Upper lobe of left lung (tissue), 4 donors: Measurements from ENCODE around the gene DENND5B.
"Not testable (repeated sequence)": the region's sequence is repeated elsewhere in the genome, so short reads cannot be mapped to it uniquely, and the experiment has no call there.

Experiments
- POLR2A ChIP-seq, 4 donors: fragments of 450-650 bp; IDR thresholded peaks; one replicate each; pipeline ENCODE4 v1.5.1; 2016 to 2017; ENCODE audit warnings: antibody characterized with exemption in 4 of 4, mild to moderate bottlenecking in 2 of 4
- TF ChIP-seq, protein P1 (sequence below), 6 experiments: fragments of 450-650 bp in 4 of 6; fragments of 200-600 bp in 2 of 6; sonication (generic) in 2 of 6; IDR thresholded peaks; one replicate each; pipeline ENCODE4 v1.5.1; 2016 to 2019; ENCODE audit warnings: antibody characterized with exemption in 6 of 6

DNA sequence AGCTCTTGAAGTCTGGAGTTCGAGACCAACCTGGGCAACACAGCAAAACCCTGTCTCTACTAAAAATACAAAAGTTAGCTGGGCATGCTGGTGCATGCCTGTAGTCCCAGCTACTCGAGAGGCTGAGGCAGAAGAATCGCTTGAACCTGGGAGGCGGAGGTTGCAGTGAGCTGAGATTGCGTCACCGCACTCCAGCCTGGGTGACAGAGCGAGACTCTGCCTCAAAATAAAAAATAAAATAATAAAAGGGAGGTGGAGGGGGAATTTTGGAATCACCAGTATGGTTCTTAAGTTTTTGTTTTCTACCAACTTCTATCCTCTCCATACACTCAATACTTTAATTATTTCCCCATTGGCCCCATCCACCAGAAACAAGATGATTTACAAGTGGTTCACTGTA lies 16.6 kb downstream of the DENND5B start:
- TF ChIP-seq, protein P1, sequence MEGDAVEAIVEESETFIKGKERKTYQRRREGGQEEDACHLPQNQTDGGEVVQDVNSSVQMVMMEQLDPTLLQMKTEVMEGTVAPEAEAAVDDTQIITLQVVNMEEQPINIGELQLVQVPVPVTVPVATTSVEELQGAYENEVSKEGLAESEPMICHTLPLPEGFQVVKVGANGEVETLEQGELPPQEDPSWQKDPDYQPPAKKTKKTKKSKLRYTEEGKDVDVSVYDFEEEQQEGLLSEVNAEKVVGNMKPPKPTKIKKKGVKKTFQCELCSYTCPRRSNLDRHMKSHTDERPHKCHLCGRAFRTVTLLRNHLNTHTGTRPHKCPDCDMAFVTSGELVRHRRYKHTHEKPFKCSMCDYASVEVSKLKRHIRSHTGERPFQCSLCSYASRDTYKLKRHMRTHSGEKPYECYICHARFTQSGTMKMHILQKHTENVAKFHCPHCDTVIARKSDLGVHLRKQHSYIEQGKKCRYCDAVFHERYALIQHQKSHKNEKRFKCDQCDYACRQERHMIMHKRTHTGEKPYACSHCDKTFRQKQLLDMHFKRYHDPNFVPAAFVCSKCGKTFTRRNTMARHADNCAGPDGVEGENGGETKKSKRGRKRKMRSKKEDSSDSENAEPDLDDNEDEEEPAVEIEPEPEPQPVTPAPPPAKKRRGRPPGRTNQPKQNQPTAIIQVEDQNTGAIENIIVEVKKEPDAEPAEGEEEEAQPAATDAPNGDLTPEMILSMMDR (IDR thresholded peaks at IDR 0.05): not testable (repeated sequence)
- not testable (repeated sequence) for TF ChIP-seq POLR2A (IDR thresholded peaks at IDR 0.05)
